Parathyroid adenoma (tissue), 2 donors: ENCODE data around the gene KLHL21.
"Not testable (repeated sequence)": the region's sequence is repeated elsewhere in the genome, so short reads cannot be mapped to it uniquely, and the experiment has no call there.

Experiments
- H2AFZ ChIP-seq: fragments of 300-600 bp; sonication (generic); one replicate; pipeline ENCODE4 v1.7.0; 2017; ENCODE audit warnings: antibody characterized with exemption, mild to moderate bottlenecking
- H3K27ac ChIP-seq: fragments of 300-600 bp; sonication (generic); one replicate; pipeline ENCODE4 v1.7.0; 2017
- H3K27me3 ChIP-seq: fragments of 300-600 bp; sonication (generic); one replicate; pipeline ENCODE4 v1.7.0; 2017; ENCODE audit warnings: low read length; ENCODE audit not compliant: control insufficient read depth, insufficient read depth
- H3K36me3 ChIP-seq: fragments of 300-600 bp; sonication (generic); one replicate; pipeline ENCODE4 v1.7.0; 2017; ENCODE audit warnings: low read length; ENCODE audit not compliant: control insufficient read depth, insufficient read depth
- H3K4me1 ChIP-seq: fragments of 300-600 bp; sonication (generic); one replicate; pipeline ENCODE4 v1.7.0; 2017; ENCODE audit warnings: control low read depth
- H3K4me2 ChIP-seq: fragments of 300-600 bp; sonication (generic); one replicate; pipeline ENCODE4 v1.7.0; 2017; ENCODE audit warnings: low read length
- H3K4me3 ChIP-seq: fragments of 300-600 bp; sonication (generic); one replicate; pipeline ENCODE4 v1.7.0; 2017; ENCODE audit warnings: low read depth, low read length
- H3K79me2 ChIP-seq: fragments of 300-600 bp; sonication (generic); one replicate; pipeline ENCODE4 v1.7.0; 2017; ENCODE audit warnings: control low read depth
- H3K9ac ChIP-seq: fragments of 300-600 bp; sonication (generic); one replicate; pipeline ENCODE4 v1.7.0; 2017; ENCODE audit warnings: mild to moderate bottlenecking
- H3K9me3 ChIP-seq: fragments of 300-600 bp; sonication (generic); one replicate; pipeline ENCODE4 v1.7.0; 2017; ENCODE audit warnings: low read length; ENCODE audit not compliant: control insufficient read depth
- TF ChIP-seq, protein P1 (sequence below): fragments of 300-600 bp; sonication (generic); IDR thresholded peaks from one replicate; pipeline ENCODE4 v1.7.0; 2017; ENCODE audit warnings: antibody characterized with exemption, mild to moderate bottlenecking
- donor health status: primary hyperparathyroidism.

KLHL21 gene

DNA sequence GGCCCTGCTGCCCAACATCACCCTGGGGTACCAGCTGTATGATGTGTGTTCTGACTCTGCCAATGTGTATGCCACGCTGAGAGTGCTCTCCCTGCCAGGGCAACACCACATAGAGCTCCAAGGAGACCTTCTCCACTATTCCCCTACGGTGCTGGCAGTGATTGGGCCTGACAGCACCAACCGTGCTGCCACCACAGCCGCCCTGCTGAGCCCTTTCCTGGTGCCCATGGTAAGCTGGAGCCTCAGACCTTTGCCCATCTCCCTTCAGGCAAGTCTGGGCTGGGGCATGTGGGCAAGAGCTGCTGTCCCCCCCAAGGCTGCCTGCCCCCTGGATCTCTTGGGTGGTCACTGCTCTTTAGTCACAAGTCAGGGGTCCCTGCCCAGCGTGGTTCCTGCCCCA is 31.7 kb downstream of the KLHL21 start:
- Histone ChIP-seq H3K4me1 (no peaks in the 10 kb centered on the region), H3K27me3 (no peaks in the 10 kb centered on the region), H2AFZ (no peak overlapping the region), H3K4me2 (no peak overlapping the region), H3K27ac (no peak overlapping the region), H3K9ac (no peak overlapping the region), H3K36me3 (no peaks in the 10 kb centered on the region), H3K79me2 (no peaks in the 10 kb centered on the region), H3K9me3 (no peaks in the 10 kb centered on the region), H3K4me3 (no peak overlapping the region)
- TF ChIP-seq, protein P1, sequence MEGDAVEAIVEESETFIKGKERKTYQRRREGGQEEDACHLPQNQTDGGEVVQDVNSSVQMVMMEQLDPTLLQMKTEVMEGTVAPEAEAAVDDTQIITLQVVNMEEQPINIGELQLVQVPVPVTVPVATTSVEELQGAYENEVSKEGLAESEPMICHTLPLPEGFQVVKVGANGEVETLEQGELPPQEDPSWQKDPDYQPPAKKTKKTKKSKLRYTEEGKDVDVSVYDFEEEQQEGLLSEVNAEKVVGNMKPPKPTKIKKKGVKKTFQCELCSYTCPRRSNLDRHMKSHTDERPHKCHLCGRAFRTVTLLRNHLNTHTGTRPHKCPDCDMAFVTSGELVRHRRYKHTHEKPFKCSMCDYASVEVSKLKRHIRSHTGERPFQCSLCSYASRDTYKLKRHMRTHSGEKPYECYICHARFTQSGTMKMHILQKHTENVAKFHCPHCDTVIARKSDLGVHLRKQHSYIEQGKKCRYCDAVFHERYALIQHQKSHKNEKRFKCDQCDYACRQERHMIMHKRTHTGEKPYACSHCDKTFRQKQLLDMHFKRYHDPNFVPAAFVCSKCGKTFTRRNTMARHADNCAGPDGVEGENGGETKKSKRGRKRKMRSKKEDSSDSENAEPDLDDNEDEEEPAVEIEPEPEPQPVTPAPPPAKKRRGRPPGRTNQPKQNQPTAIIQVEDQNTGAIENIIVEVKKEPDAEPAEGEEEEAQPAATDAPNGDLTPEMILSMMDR = no peak

DNA sequence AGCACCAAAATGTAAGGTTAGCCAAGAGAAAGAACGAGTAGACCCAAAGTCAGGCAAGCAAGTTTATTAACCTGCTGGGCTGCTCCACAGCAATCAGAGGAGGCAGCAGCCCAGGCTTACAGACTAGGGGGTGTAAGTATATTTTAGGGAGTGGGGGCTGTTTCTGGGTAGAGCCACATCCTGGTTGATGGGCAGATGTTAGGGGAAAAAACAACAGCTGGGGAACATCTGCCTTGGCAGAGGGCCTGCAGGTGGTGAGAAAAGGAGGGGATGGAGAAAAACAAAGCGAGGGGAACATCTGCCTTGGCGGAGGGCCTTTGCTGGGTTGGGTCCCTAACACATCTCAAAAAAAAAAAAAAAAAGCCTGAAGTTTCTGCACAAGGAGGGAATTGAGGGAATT is 32.6 kb downstream of the KLHL21 start:
- Histone ChIP-seq H3K4me1 (no peaks in the 10 kb centered on the region), H3K4me3 (no peak overlapping the region), H2AFZ (no peak overlapping the region), H3K27me3 (no peaks in the 10 kb centered on the region), H3K36me3 (no peaks in the 10 kb centered on the region), H3K9me3 (no peaks in the 10 kb centered on the region), H3K9ac (no peak overlapping the region), H3K4me2 (no peak overlapping the region), H3K79me2 (no peaks in the 10 kb centered on the region), H3K27ac (no peak overlapping the region)
- TF ChIP-seq, protein P1 = no peak

DNA sequence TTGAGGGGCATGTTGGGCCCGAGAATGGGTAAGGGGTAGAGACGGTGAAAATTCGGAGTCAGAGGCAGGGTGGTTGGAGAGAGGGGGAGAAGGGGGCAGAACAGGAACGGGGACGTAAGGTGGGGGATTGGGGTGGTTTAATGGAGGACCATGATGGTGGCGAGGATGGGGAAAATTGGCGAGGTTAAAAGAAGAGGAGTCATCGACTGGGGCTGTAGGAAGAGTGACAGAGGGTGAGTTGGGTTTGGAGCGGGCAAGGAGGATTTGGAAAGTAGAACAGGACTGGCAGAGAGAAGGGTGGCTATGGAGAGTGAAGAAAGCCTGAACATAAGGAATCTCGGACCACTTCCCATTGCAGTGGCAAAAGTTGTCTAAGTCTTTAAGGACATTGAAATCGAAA is 33.6 kb downstream of the KLHL21 start:
- Histone ChIP-seq H3K79me2 (no peaks in the 10 kb centered on the region), H3K27me3 (no peaks in the 10 kb centered on the region), H2AFZ (no peak overlapping the region), H3K9me3 (no peaks in the 10 kb centered on the region), H3K4me1 (no peaks in the 10 kb centered on the region), H3K36me3 (no peaks in the 10 kb centered on the region), H3K9ac (no peak overlapping the region), H3K27ac (no peak overlapping the region), H3K4me2 (no peak overlapping the region), H3K4me3 (no peak overlapping the region)
- TF ChIP-seq, protein P1 = no peak

DNA sequence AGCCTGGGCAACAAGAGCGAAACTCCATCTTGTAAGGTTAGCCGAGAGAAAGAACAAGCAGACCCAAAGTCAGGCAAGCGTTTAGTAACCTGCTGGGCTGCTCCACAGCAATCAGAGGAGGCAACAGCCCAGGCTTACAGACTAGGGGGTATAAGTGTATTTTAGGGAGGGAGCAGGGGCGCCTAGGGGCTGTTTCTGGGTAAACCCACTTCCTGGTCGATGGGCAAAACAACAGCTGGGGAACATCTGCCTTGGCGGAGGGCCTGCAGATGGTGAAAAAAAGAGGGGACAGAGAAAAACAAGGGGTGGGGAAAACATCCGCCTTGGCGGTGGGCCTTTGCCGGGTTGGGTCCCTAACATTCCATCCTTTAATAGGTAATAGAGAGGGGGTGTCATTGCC is 42.4 kb downstream of the KLHL21 start:
- H3K9ac ChIP-seq = no peak overlapping the region
- H3K4me3 ChIP-seq = no peak overlapping the region
- no peaks in the 10 kb centered on the region for H3K79me2 ChIP-seq
- H3K4me1 ChIP-seq = no peaks in the 10 kb centered on the region
- no peaks in the 10 kb centered on the region for H3K9me3 ChIP-seq
- H3K4me2 ChIP-seq = no peak overlapping the region
- no peak overlapping the region for H2AFZ ChIP-seq
- H3K36me3 ChIP-seq = no peaks in the 10 kb centered on the region
- TF ChIP-seq, protein P1 = no peak
- no peaks in the 10 kb centered on the region for H3K27me3 ChIP-seq
- H3K27ac ChIP-seq = no peak overlapping the region

DNA sequence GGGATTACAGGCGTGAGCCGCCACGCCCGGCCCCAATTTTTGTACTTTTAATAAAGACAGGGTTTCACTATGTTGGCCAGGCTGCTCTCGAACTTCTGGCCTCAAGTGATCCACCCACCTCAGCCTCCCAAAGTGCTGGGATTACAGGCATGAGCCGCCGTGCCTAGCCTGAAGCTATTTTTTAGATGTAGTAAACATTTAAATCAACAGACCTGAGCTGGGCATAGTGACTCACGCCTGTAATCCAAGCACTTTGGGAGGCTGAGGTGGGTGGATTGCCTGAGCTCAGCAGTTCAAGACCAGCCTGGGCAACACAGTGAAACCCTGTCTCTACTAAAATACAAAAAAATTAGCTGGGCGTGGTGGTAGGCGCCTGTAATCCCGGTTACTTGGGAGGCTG is 43.5 kb downstream of the KLHL21 start:
- H3K9ac ChIP-seq, H3K9me3 ChIP-seq, H3K79me2 ChIP-seq, H3K27me3 ChIP-seq, H3K4me3 ChIP-seq, H2AFZ ChIP-seq, H3K27ac ChIP-seq, H3K4me1 ChIP-seq, H3K36me3 ChIP-seq, H3K4me2 ChIP-seq: not testable (repeated sequence)
